Cardiac muscle cell (in vitro differentiated cells and primary cell): ENCODE data around the gene CYRIA. TPM values are rescaled to one million over a fixed set of nuclear protein-coding genes. Genes with fewer than 3 reads are reported as not detected.

Experiments used
- DNase-seq, 2 donors: peaks; one replicate each; pipeline versions ENCODE4 v3.0.0 to v3.0.0-alpha.2; 2010 to 2017; ENCODE audit warnings: low read depth in 1 of 2, low spot score in 1 of 2
- H3K27ac ChIP-seq: fragments of 200-600 bp; sonication (generic); 2 replicates; pipeline ENCODE4 v1.5.1; 2016
- H3K27me3 ChIP-seq: fragments of 200-600 bp; sonication (generic); 2 replicates; pipeline ENCODE4 v1.6.0; 2016; ENCODE audit warnings: control low read depth
- H3K36me3 ChIP-seq: fragments of 200-600 bp; sonication (generic); 2 replicates; pipeline ENCODE4 v1.5.1; 2016; ENCODE audit warnings: control low read depth
- H3K4me1 ChIP-seq: fragments of 200-600 bp; sonication (generic); 2 replicates; pipeline ENCODE4 v1.8.1; 2017; ENCODE audit warnings: low read depth, mild to moderate bottlenecking, mixed run types
- H3K4me3 ChIP-seq: fragments of 200-600 bp; sonication (generic); 2 replicates; pipeline ENCODE4 v1.5.1; 2016; ENCODE audit warnings: mild to moderate bottlenecking
- H3K9me3 ChIP-seq: fragments of 200-600 bp; sonication (generic); 2 replicates; pipeline ENCODE4 v1.5.1; 2017; ENCODE audit warnings: low read depth, mild to moderate bottlenecking, control low read depth
- polyA plus RNA-seq: library from polyadenylated mRNA; unstranded; fragments of >200 nt; fragmentation: Nextera tagmentation; extraction: Ambion mirVana; gene quantifications from 2 replicates; pipeline ENCODE4 v1.2.1, GENCODE V29; 2016
- total RNA-seq: library from RNA; depleted of rRNA; stranded (reverse); fragments of >200 nt; gene quantifications from 2 replicates; pipeline ENCODE4 v1.2.3, GENCODE V29; 2016
- TF ChIP-seq, protein P1 (sequence below): IDR thresholded peaks from 2 replicates; pipeline ENCODE4 v1.5.1; 2012; ENCODE audit warnings: low read depth, mild to moderate bottlenecking, low read length

Gene CYRIA
- total and polyA plus RNA-seq, 2 experiments from 2014 or later, result 2.0 to 2.2 TPM

DNA sequence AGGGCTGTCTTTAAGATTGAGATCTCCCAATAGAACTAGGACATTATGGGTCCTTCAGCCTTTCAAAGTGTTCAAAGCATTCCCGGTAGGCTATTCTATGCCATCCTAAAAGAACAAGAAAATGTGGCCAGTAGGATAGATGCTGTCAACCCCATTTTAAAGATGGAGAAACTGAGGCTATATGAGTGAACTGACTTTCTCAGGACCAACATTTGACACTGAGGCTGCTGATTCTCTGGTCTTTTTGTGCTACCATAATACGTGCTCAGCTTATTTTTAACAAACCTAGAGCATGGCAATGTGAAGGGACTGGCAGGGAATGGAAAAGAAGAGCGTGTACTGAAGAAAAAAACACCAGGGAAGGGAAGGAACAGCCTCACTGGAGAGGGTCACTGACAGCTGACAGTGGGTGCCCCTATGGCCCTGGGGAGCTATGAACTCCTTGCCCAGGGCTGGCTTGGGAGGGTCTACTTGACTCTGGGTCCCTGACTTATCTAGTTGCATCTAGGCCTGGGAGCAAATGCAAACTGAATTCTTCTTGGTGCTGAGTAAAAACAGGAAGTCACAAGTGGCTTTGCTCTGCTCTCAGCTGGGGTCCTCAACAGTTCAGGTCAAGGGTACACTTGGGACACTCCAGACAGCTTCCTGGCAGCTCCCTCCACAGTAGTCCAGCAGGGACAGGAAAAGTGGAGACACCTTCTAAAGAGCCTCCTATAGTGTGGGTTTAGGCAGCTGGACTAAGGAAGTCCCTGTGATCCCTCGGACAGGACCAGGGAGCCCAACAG lies 2.3 kb downstream of the CYRIA start:
- Histone ChIP-seq H3K27me3 (peaks cover 4% of the 10 kb centered on the region), H3K9me3 (no peaks in the 10 kb centered on the region), H3K4me1 (peaks cover 7% of the 10 kb centered on the region), H3K36me3 (no peaks in the 10 kb centered on the region), H3K27ac (no peak overlapping the region), H3K4me3 (no peak overlapping the region)
- TF ChIP-seq, protein P1, sequence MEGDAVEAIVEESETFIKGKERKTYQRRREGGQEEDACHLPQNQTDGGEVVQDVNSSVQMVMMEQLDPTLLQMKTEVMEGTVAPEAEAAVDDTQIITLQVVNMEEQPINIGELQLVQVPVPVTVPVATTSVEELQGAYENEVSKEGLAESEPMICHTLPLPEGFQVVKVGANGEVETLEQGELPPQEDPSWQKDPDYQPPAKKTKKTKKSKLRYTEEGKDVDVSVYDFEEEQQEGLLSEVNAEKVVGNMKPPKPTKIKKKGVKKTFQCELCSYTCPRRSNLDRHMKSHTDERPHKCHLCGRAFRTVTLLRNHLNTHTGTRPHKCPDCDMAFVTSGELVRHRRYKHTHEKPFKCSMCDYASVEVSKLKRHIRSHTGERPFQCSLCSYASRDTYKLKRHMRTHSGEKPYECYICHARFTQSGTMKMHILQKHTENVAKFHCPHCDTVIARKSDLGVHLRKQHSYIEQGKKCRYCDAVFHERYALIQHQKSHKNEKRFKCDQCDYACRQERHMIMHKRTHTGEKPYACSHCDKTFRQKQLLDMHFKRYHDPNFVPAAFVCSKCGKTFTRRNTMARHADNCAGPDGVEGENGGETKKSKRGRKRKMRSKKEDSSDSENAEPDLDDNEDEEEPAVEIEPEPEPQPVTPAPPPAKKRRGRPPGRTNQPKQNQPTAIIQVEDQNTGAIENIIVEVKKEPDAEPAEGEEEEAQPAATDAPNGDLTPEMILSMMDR, result no peak
- peak in 1 of 2 donors; percentile 26 for DNase-seq

GRCh38 chr2:16661936-16662839 lies 3.4 kb downstream of the CYRIA start:
- peaks cover 4% of the 10 kb centered on the region for H3K27me3 ChIP-seq
- H3K9me3 ChIP-seq, result no peaks in the 10 kb centered on the region
- peak in 1 of 2 donors; percentile 49 for DNase-seq

DNA sequence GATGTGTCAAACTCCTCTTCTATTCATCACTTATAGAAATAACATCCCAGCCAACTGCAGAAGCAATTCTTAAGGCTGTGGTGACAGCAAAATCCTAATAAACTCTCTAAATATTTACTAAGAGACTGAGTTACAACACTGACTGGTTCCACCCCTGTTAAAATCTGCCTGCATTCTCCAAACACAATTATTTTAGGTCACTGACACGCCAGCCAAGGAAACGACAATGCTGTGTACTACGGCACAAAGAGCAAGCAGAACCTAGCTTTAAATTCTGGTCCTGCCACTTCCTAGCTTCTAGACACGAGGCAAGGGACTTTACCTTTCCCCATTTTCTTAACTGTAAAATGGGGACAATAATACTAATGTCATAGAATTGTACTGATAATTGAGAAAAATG lies 4.1 kb downstream of the CYRIA start:
- Histone ChIP-seq H3K4me3 (no peak overlapping the region), H3K9me3 (no peaks in the 10 kb centered on the region), H3K27me3 (peaks cover 3% of the 10 kb centered on the region), H3K36me3 (no peaks in the 10 kb centered on the region), H3K27ac (no peak overlapping the region), H3K4me1 (peaks cover 7% of the 10 kb centered on the region)
- TF ChIP-seq, protein P1, result no peak
- no peak for DNase-seq

More at GRCh38 chr2:16661936-16662839, 3.4 kb downstream of the CYRIA start:
- peaks cover 7% of the 10 kb centered on the region for H3K4me1 ChIP-seq
- TF ChIP-seq, protein P1, result no peak
- H3K4me3 ChIP-seq, result no peak overlapping the region
- no peaks in the 10 kb centered on the region for H3K36me3 ChIP-seq
- H3K27ac ChIP-seq, result no peak overlapping the region

- no peaks in the 10 kb centered on the region for H3K9me3 ChIP-seq
- no peaks in the 10 kb centered on the region for H3K27me3 ChIP-seq
- peaks cover 7% of the 10 kb centered on the region for H3K4me1 ChIP-seq
- H3K36me3 ChIP-seq, result no peaks in the 10 kb centered on the region
- no peak overlapping the region for H3K4me3 ChIP-seq
- TF ChIP-seq, protein P1, result no peak
- H3K27ac ChIP-seq, result no peak overlapping the region
- DNase-seq, result no peak
Measured at GRCh38 chr2:16660556-16660955, 5.1 kb downstream of the CYRIA start.

- H3K27ac ChIP-seq, result no peak overlapping the region
- no peaks in the 10 kb centered on the region for H3K9me3 ChIP-seq
- H3K4me1 ChIP-seq, result peaks cover 6% of the 10 kb centered on the region
- no peak for DNase-seq
- no peak overlapping the region for H3K4me3 ChIP-seq
- TF ChIP-seq, protein P1, result no peak
- H3K36me3 ChIP-seq, result no peaks in the 10 kb centered on the region
- H3K27me3 ChIP-seq, result no peaks in the 10 kb centered on the region
Measured at GRCh38 chr2:16660114-16660513, 5.5 kb downstream of the CYRIA start.
